ENCODE results near the gene CD8B. TPM values are rescaled to one million over a fixed set of nuclear protein-coding genes. Genes with fewer than 3 reads are reported as not detected.
A peak's percentile ranks its signal among the peaks of the same experiment; 100 is the strongest.

Gene CD8B
- total RNA-seq, 6 experiments from 2014 or later, result 0.25 to 0.68 (median 0.27) TPM; not detected in 3

DNA sequence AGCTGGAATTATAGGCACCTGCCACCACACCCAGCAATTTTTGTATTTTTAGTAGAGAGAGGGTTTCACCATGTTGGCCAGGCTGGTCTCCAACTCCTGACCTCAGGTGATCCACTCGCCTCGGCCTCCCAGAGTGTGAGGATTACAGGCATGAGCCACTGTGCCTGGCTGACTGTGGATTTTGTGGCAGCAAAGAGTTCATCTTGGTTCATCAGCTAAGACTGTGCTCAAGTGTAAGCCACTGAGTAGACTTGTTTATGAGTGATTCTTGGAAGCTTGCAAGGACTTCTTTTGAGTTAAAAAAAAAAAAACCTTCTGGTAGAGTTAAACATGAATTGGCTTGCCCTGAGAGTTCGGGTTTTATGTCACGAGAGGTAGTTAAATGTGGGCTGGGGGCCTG lies 34.7 kb downstream of the CD8B start:
- intact Hi-C loops (cut with DNase I), result no loop called here
- Histone ChIP-seq H3K4me1 (no peaks in the 10 kb centered on the region), H3K4me3 (no peak overlapping the region), H3K27me3 (no peaks in the 10 kb centered on the region), H3K36me3 (no peaks in the 10 kb centered on the region), H3K27ac (no peak overlapping the region), H3K9me3 (no peaks in the 10 kb centered on the region)
- TF ChIP-seq, protein P1, sequence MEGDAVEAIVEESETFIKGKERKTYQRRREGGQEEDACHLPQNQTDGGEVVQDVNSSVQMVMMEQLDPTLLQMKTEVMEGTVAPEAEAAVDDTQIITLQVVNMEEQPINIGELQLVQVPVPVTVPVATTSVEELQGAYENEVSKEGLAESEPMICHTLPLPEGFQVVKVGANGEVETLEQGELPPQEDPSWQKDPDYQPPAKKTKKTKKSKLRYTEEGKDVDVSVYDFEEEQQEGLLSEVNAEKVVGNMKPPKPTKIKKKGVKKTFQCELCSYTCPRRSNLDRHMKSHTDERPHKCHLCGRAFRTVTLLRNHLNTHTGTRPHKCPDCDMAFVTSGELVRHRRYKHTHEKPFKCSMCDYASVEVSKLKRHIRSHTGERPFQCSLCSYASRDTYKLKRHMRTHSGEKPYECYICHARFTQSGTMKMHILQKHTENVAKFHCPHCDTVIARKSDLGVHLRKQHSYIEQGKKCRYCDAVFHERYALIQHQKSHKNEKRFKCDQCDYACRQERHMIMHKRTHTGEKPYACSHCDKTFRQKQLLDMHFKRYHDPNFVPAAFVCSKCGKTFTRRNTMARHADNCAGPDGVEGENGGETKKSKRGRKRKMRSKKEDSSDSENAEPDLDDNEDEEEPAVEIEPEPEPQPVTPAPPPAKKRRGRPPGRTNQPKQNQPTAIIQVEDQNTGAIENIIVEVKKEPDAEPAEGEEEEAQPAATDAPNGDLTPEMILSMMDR (IDR thresholded peaks at IDR 0.05), result no peak
- no peak for TF ChIP-seq POLR2A (IDR thresholded peaks at IDR 0.05)
- ATAC-seq (no peak), DNase-seq (no peak)
- WGBS (ENCODE audit: insufficient coverage, low coverage, low lambda C conversion rate, missing lambda C conversion rate), result 92% methylated on average over 2 of the region's 4 CpGs

DNA sequence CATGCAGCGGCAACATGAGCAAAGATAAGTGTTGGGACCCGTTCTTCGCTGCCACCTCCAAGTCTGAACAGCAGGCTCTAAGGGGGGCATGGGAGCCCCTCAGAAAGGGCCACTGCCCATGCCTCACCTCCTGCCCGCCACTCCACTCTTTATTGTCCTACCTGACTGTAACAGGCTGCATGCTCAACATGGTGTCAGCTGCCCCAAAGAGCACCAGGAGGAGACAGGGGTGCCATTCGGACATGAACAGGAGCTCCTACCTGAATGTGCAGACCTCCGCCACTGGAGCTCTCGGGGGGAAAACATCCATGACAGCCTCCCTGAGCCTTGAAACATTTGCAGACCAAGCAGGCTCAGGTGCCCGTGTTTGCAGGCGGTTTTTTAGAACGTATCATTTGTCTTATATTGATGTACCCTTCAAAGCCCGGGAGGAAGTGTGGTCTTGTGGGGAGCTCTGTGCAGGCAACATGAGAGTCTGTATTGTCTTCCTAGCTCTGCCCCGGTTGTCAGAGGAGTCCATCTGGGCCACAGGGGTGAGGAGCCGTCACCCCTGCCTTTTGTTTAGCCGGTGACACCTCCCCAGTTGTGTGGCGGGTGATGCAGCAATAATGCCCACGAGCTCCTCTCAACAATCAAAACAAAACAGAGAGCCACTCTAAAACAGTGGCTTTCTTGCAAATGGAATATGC lies 35.8 kb downstream of the CD8B start:
- TF ChIP-seq, protein P1 (IDR thresholded peaks at IDR 0.05), result no peak
- no peak for TF ChIP-seq POLR2A (IDR thresholded peaks at IDR 0.05)
- no peaks in the 10 kb centered on the region for H3K27me3 ChIP-seq
- intact Hi-C loops (cut with DNase I), result no loop called here
- H3K27ac ChIP-seq, result no peak overlapping the region
- 58% methylated on average over 6 of the region's 16 CpGs for WGBS (ENCODE audit: insufficient coverage, low coverage, low lambda C conversion rate, missing lambda C conversion rate)
- DNase-seq (no peak), ATAC-seq (peak in 2 of 4 donors; percentile 24 to 34)
- no peaks in the 10 kb centered on the region for H3K36me3 ChIP-seq
- no peak overlapping the region for H3K4me3 ChIP-seq
- H3K4me1 ChIP-seq, result no peaks in the 10 kb centered on the region
- no peaks in the 10 kb centered on the region for H3K9me3 ChIP-seq

DNA sequence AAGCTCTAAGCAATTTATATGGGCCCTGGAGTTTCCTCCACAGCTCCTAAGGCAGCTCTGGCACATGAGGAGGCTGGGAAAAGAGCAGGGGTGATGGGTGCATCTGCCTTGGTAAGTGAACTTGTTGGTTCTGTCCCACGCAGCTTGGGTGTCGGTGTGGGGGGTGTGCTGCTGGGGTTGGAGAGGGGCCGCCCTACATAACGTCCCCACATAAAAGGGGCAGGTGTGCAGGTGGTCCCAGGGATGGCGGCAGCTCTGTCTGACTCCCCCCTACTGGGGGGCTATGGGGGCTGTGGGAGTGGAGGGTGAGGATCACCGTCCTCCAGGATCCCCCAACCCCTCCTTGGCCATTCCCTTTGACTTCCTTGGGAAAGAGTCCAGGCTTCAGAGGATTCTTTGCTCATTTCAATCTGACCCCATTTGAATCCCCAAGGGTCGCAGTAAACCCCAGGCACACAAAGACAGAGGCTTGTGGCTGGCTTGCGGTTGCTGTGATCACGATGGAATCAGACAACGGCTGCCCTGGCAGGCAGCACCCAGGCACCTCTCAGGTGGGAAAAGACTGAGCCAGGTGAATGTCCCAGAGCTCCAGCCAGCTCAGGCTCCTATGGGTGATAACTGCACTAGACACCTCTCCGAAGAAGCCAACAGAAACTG lies 36.5 kb downstream of the CD8B start:
- WGBS (ENCODE audit: insufficient coverage, low coverage, low lambda C conversion rate, missing lambda C conversion rate), result 83% methylated on average over 1 of the region's 11 CpGs
- TF ChIP-seq, protein P1 (IDR thresholded peaks at IDR 0.05), result no peak
- no peak for TF ChIP-seq POLR2A (IDR thresholded peaks at IDR 0.05)
- Histone ChIP-seq H3K9me3 (no peaks in the 10 kb centered on the region), H3K36me3 (no peaks in the 10 kb centered on the region), H3K27ac (no peak overlapping the region), H3K4me1 (no peaks in the 10 kb centered on the region), H3K4me3 (no peak overlapping the region), H3K27me3 (no peaks in the 10 kb centered on the region)
- no peak for DNase-seq
- intact Hi-C loops (cut with DNase I), result no loop called here
- peak in 1 of 4 donors; percentile 23 for ATAC-seq

DNA sequence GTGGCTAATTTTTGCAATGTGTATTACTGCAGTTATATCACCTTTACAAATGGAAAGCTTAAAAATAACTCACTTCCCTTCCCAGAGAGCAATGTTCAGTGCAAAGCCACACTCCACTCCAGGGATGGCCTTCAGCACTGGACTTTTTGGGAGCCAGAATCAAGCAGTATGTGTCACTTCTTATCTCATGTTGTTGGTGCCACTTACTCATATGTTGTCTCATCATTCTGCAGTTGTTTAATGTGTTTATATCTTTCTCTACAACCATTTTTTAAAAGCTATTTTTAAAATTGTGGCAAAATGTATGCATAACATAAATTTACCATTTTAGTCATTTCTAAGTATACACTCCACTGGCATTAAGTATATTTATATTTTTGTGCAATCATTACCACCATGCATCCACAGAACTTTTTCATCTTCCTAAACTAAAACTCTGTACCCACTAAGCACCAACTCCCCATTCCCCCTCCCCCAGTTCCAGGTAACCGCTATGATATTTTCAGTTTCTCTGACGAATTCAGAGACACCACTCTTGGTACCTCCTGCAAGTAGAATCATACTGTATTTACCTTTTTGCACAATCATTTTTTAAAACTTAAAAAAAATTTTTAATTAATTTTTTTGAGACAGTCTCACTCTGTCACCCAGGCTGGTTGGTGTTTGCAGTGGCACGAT lies 38.9 kb downstream of the CD8B start:
- WGBS (ENCODE audit: insufficient coverage, low coverage, low lambda C conversion rate, missing lambda C conversion rate), result 75% methylated on average over 3 of the region's 3 CpGs
- no peak overlapping the region for H3K4me3 ChIP-seq
- no peak for DNase-seq
- no peaks in the 10 kb centered on the region for H3K4me1 ChIP-seq
- ATAC-seq, result no peak
- no peak overlapping the region for H3K27ac ChIP-seq
- H3K36me3 ChIP-seq, result no peaks in the 10 kb centered on the region
- intact Hi-C loops (cut with DNase I), result no loop called here
- no peaks in the 10 kb centered on the region for H3K9me3 ChIP-seq
- H3K27me3 ChIP-seq, result no peaks in the 10 kb centered on the region
- no peak for TF ChIP-seq POLR2A (IDR thresholded peaks at IDR 0.05)
- TF ChIP-seq, protein P1 (IDR thresholded peaks at IDR 0.05), result no peak

All from right lobe of liver (tissue), 6 donors.